SIG-M5 treated with dmso at 0.1 percent for 504 hours (cell line): Measurements from ENCODE around the gene PRR5L.

ENCODE experiments used
- DNase-seq: peaks from one replicate; lab custom pipeline; 2025; ENCODE audit not compliant: unreplicated experiment; lab: John Stamatoyannopoulos, UW

The PRR5L gene

DNA sequence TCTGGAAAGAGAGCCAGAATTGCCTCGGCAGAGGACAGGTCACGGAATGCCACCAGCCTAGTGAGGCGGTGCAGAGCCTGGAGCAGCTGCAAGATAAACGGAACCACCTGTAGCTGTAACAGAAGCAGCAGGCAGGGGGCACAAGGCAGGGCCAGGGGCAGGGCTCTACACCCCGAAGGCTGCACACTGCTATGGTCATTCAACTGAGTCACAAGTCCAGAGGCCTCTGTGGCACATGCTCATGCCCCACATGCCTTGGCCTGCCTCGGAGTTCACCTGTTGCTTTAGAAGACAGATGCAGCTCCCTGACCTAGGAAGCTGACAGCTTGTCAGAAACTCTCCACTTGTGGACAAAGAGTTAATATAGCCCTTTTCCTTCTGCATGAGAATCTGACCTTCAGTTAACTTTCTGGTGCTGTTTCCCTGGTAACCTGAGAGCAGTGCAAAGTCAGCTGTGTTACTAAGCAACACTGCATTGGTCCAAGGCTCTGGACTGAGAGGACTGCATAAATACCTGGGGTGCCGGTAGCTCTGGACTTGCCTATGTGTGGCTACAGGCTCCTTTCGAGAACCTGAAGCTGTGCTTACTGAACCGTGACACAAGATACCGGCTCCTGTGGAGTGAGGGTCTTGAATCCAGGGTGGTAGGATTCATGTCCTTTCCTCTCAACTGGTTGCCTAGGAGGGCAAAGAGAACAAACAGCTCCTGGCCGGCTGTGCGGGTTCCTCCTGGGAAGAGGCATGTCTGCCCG lies 17.4 kb upstream of the PRR5L start:
- DNase-seq: no peak

GRCh38 chr11:36280531-36280930 lies 15.6 kb upstream of the PRR5L start:
- no peak for DNase-seq

DNA sequence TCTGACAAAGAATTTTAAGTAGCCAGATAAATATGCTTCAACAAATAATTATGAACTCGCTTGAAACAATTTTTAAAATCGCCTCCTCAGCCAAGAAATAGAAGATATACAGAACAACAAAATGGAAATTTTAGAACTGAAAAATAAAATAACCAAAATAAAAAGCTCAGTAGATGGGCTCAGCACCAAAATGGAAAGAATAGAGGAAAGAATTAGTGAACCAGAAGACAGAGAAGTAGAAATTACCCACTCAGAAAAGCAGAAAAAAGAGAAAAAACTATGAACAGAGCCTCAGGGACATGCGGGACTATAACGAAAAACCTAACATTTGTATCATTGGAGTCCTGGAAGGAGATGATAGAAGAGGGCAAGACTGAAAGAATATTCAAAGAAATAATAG lies 14.2 kb upstream of the PRR5L start:
- no peak for DNase-seq

GRCh38 chr11:36282926-36283325 lies 13.2 kb upstream of the PRR5L start:
- no peak for DNase-seq

- peak; percentile 67 for DNase-seq
Measured at GRCh38 chr11:36288442-36289225, 7.5 kb upstream of the PRR5L start.

GRCh38 chr11:36289226-36289852 lies 6.7 kb upstream of the PRR5L start, which contains the start of gene COMMD9:
COMMD9 (minus strand) TSS chr11:36289424; CDS start chr11:36289412, 12 bp downstream.
- DNase-seq: peak; percentile 91

GRCh38 chr11:36292311-36292722 lies 3.8 kb upstream of the PRR5L start:
- peak; percentile 69 for DNase-seq

GRCh38 chr11:36296884-36297543 lies 926 bp downstream of the PRR5L start:
- peak; percentile 44 for DNase-seq

DNA sequence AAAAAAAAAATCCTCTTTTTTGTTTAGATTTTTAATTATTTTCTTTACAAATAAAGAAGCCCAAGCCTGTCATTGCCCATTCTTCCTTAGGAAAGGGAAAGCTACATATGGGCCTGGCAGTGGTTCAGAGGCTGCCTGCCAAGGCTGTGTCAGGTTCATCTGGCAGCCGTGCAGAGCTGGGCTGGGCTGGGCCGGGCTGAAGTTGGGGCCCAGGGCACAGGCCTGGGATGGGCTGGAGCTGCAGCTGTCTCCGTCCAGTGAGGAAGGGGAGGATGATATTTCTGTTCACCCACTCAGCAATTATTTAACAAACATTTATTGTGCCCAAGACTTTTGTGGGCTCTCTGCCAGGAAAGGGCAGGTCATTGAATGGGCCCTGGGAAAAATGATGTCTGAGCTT lies 4.6 kb downstream of the PRR5L start:
- DNase-seq: no peak

- no peak for DNase-seq
Measured at GRCh38 chr11:36304351-36304750, 8.3 kb downstream of the PRR5L start.

GRCh38 chr11:36305047-36305446 lies 9.0 kb downstream of the PRR5L start:
- DNase-seq: no peak

DNA sequence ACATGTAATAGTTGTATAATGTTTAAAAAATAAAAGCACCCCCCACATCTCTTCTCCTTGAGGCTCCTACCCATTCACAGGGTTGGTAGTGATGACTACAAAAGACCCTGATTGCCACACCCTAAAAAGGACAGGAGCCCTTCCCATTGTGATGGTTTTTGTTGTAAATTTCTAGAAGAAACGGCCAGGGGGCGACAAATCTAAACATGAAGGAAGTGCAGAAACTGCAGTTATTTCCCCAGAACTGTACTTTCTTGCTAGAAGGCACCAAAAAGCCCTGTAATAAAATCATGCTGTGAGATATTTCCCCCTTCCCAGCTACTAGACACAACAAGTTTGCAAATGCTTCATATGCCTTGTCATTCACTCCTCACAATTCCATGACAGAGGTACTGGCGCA lies 10.8 kb downstream of the PRR5L start:
- no peak for DNase-seq

GRCh38 chr11:36308577-36308976 lies 12.5 kb downstream of the PRR5L start:
- DNase-seq: no peak

GRCh38 chr11:36309779-36310178 lies 13.7 kb downstream of the PRR5L start:
- DNase-seq: no peak

GRCh38 chr11:36311926-36312595 lies 16.0 kb downstream of the PRR5L start:
- DNase-seq: no peak

GRCh38 chr11:36312611-36313472 lies 16.8 kb downstream of the PRR5L start:
- DNase-seq: peak; percentile 63

DNA sequence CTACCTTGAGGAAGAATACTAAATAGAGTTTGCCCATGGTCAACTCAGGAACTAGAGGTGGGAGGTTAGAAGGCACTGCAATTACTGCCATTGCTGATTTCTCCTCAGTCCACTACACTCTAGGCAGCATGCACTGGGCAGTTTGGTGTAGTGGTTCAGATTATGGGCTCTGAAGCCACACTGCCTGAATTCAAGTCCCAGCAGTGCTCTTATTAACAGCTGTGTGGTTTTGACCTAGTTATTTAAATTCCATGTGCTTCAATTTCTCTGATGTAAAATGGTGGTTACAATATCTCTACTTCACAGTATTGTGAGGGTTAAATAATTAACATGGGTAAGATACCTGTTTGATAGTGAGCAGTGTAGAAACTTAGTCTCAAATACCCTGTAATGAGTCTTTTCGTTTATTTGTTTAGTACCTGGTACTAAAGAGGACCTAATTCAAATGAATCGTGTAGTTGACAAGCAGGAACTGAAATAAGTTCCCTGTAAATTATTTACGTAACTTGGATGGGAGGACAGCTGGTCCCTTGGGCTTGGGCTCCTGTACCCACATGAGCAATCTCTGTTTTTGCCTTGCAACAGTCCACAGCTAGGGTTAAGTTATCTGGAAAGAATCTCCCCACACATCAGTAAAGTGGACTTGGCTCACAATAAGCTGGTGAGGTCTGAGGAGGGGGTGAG lies 17.8 kb downstream of the PRR5L start:
- DNase-seq: no peak

GRCh38 chr11:36314434-36314767 lies 18.3 kb downstream of the PRR5L start:
- DNase-seq: no peak

GRCh38 chr11:36316049-36316448 lies 20.0 kb downstream of the PRR5L start:
- no peak for DNase-seq
